Diencephalon (tissue), 1 donor: ENCODE data around the gene C2orf92. TPM values are rescaled to one million over a fixed set of nuclear protein-coding genes. Genes with fewer than 3 reads are reported as not detected.

Experiments
- small RNA-seq: library from RNA; depleted of rRNA; stranded (forward); fragments of <200 nt; gene quantifications from one replicate; pipeline ENCODE3, GENCODE V24; 2014
- total RNA-seq: library from RNA; depleted of rRNA; stranded (reverse); fragments of >200 nt; gene quantifications from one replicate; pipeline ENCODE4 v1.2.3, GENCODE V29; 2014

Gene C2orf92
- total RNA-seq = 8.1 TPM

GRCh38 chr2:97669448-97669847, at the start of gene C2orf92:
Gene C2orf92 (plus strand): TSS chr2:97669713. CDS start chr2:97669789, 76 bp downstream.

GRCh38 chr2:97645695-97646629, 23.6 kb upstream of the C2orf92 start, which contains the start of gene COX5B:
Gene COX5B (plus strand): TSS chr2:97646062. CDS start chr2:97646087, 25 bp downstream.

GRCh38 chr2:97663962-97664635, 5.4 kb upstream of the C2orf92 start, which contains the start of gene ACTR1B:
Gene ACTR1B (minus strand): TSS chr2:97664044. CDS start chr2:97663890, 154 bp downstream.

GRCh38 chr2:97713296-97714083, 44.0 kb downstream of the C2orf92 start, which contains the start of gene ZAP70:
Gene ZAP70 (plus strand): TSS chr2:97713576. CDS start chr2:97724037, 10,461 bp downstream.

Small RNAs within 50 kb of the gene (small RNA-seq; reads per million reads assigned to genes)
- 0.15 reads per million for gene RNU4-8P

Other genes starting within 250 kb of the C2orf92 start
- 297 TPM for gene ANKRD36B, start 79.8 kb upstream of the C2orf92 start, total RNA-seq
- 303 TPM for gene COX5B, start 23.7 kb upstream of the C2orf92 start, total RNA-seq
- gene ACTR1B, start 5.7 kb upstream of the C2orf92 start, total RNA-seq = 32.8 TPM
- gene ZAP70, start 43.9 kb downstream of the C2orf92 start, total RNA-seq = 1.4 TPM